Suppressor macrophage treated with lipopolysaccharide for 4 hours (primary cell): ENCODE results near the gene IER5L.
"Not testable (repeated sequence)": the region's sequence is repeated elsewhere in the genome, so short reads cannot be mapped to it uniquely, and the experiment has no call there.

Source experiments
- DNase-seq: peaks from one replicate; pipeline ENCODE4 v3.0.0-alpha.2; 2020

Gene IER5L

DNA sequence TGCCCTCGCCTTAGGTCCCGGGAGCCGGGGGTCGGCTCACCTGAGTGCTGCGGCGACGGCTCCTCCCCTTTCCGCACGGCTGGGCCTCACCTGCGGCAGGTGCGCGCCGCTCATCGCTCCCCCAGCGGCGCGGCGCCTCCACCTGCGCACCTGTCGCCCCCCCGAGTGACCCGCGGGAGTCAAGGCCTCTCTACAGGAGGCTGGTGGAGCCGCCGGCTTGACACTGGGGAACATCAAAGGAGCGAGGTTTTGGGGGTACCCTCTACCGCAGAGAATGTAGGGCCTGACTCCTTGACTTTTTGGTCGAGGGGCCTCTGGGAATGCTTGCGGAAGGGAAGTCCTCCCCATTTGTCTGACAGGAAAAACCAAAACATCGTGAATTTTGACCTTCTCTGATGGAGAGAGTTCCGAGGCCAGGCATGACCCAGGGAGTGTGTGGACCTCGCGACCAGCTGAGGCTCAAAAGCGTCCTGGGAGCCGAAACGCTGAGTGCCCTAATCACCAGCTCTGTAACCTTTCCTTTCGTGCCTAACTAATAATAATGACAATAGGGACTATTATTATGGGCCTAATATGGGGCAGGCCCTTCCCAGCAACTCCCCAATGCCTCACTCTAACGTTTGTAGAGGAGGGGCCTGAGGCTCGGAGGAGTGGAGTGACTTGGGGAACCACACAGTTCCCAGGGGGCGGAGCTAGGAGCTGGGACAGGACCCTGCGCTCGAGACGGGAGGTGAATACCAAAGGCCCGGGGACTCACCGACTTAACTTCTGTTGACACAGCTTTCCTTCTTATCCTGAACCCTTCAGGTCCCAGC, 714 bp upstream of the IER5L start:
- no peak for DNase-seq

DNA sequence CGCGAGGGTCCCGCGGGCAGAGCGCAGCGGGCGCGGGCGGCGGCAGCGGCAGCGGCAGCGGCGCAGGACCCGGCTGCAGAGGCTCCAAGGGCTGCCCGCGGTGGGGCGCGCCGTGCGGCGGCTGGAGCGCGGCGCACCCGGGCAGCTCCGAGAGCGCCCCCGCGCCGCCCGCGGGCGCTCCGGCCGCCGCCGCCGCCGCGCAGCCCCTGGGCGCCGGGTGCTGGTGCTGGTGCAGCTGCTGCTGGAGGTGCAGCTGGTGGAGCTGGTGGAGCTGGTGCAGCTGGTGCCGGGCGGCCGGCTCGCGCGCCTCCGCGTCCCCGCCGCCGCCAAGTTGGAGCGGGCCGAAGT, 644 bp downstream of the IER5L start:
- peak; percentile 54 for DNase-seq

DNA sequence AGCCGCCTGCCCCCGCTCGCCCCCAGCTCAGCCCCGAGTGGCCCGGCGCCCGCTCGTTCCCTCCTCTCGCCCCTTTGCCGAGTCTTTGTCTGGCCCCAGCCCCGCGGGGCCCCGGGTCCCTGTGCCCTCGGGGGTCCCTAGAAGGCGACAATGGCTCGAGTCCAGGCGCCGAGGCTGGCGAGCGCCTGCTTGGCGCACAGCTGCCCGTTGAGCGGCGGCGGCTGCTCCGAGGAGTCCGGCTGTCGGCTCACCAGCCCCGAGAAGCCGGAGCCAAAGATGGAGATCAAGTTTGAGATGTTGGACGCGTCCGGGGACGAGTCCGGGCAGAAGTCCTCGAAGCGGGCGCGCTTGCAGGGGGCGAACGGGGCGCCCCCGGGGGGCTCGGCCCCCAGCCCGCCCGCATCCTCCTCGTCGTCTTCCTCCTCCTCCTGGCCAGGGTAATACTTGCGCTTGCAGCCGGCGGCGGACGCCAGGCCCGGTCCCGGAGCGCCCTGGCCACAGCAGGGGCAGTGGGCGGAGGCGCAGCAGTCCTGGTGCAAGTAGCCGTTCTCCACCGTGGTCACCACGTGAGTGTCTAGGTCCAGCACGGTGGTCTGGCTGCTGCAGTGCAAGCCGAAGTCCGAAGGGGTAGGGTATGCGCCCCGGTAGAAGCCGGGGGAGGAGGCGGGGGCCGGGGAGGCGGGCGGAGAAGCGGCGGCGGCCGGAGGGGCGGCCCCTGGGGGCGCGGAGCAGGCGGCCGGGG, 1.2 kb downstream of the IER5L start:
- DNase-seq: peak; percentile 54

DNA sequence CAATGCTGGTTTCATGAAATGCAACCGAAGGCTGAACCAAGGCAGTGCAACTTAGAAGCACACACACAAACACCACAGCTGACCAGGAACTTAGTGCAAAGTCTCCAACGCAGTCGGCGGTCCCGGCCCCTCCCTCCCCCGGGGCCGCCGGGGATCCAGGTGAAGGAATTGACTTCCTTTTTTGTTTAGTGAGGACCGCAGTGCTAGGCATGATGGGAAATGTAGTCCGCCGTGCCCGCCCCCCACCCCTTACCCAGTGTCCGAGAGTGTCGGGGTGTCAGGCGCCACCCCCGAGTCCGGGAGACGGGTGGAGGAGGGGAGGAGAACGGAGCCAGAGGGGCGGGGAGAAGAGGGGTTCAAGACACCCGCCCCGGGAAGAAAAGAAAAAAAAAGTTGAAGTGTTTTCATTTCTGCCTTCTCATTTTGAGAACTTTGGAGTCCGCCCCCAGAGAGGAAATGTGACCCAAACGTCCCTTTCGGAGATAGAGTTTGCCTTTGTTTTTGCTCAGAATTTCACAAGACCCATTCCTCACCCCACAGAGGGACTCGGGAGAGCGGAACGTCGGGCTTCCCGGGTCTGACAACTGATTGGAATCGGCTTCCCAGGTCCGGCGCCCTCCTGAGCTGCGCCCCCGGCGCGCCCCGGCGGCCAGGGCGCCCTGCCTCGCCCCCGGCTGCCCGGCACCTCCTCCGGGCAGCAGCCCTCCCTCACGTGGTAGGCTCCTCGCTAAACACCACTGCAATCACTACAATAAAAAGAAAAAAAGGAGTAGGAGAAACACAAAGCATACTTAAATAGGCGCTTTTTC, 2.0 kb downstream of the IER5L start:
- DNase-seq: peak; percentile 92

DNA sequence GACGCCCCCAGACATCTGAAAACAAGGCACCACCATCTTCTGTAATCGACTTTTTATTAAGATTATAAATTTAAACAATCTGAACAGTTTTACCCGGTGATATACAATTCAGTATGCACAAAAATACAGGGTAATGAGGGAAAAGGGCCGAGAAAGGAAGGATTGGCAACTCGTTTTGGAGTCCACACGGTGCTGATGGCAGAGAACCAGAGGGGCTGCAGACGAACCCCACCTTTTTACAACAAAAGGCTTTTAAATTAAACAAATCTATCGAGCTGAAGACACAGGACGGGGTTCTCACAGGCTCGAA, 2.6 kb downstream of the IER5L start:
- no peak for DNase-seq

DNA sequence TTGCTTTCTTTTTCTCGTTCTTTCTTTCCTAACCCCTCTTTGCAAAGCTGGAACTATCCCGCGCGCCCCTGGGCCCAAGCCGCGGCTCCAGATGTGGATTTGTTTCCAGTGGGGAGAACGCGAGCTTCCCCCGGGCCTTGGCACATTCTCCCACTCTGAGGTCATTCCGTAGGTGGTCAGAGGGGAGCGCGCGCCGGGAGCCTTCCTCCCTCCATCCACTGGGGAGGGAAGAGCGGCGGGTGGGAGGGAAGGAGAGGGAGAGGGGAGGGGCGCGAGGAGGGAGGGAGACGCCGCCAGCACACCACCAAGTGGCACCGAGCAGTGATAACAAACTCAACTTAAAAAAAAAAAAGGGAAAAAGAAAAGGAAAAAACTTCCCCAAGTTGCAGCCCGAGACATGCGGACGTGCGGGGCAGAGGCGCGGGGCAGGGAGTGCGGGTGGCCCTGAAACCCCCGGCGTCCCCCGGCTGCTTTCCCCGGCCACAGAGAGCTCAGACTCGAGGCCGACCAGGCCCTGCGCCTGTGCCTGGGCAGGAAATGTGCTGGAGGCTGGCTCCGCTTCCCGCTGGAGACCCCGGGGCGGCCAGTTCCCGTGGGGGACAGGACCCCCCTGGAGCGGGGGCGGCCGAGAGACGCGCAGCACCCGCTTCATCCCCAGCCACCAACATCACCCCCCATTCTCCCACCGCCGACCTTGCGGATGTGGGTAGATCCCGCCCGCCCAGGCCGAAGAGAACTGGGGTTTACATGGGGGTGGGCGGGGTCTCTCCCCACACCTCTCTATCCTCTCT, 3.1 kb downstream of the IER5L start:
- DNase-seq: peak; percentile 72

DNA sequence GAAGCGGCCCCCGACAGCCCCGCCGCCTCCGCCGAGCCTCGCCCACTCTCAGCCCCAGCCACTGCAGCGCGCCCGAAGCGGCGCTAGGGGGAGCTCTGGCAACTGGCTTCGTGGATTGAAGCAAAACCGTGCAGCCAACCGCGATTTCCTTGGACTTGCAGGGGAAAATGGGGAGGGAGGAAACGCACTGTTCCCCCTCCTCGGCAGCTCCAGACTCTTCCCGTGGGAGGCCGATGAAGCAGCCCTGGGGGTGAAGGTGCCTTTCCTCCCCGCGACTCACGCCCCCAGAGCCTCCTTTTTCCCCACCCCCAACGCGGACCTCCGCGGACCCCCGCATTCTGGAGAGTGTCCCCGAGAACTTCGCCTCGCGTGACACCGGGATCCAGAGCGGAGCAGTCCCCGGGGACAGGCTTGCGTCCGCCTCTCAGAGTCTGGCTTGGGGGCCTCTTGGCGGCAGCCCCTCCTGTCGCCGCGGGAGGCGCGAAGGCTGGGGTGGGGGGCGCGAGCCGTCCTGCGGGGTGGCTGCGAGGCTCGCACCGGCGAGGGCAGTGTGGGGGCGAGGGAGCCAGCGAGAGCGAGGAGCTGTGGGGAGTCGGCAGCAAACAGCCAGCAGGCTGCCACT, 3.8 kb downstream of the IER5L start:
- DNase-seq: peak; percentile 89

DNA sequence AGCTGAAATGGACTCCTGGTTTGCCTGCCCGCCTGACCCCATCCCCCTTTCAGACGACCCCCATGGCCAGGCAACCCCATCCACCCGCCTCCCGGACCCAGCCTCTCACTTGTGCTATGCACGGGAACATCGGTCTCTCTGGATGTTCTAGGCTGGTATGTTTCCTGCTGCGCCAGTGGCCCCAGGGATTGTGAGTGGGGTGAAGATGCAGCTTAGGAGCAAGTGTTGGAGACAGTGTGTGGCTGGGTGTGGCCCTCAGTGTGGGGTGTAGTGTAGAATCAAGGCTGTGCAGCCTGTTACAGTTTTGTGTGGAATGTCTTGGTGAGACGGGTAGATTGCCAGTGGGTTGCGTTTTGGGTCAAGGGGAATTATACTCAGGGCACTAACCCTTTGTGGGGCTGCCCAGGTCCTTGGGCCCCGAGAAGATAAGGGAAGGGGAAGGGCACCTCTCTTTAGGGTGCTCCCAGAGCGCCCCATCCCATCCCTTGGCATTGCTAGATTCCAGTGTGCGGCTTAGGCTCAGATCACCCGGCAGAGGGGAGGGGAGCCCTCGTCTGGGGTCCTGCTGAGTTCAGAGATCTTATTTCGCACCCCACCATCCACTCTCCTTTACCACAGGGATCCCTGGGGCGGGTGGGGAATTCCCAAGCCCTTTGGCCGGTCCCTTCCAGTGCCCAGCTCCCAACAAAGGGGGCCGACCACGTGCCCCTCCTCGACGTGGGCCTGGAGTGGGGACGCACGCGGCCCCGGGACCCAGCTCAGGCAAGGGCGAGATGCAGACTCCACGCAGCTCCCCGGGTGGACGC, 4.6 kb downstream of the IER5L start:
- DNase-seq: no peak

DNA sequence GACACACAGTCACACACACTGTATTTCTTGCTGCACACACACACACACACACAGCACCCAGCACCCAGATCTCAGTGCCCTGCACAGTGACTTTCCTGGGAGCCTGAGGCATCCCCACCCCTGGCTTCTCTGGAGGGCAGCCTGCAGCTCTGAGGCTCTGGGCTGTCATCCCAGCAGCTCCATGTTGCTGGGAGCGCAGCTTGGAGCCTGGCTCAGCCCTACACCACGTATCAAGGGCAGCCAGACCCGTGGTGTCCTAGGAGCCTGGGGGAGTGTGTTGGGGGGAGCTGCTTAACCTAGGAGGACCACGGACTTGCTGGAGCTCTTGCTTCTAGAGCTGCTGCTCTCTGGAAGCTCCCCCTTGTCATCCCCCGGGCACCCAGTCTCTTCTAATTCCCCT, 5.2 kb downstream of the IER5L start:
- no peak for DNase-seq

DNA sequence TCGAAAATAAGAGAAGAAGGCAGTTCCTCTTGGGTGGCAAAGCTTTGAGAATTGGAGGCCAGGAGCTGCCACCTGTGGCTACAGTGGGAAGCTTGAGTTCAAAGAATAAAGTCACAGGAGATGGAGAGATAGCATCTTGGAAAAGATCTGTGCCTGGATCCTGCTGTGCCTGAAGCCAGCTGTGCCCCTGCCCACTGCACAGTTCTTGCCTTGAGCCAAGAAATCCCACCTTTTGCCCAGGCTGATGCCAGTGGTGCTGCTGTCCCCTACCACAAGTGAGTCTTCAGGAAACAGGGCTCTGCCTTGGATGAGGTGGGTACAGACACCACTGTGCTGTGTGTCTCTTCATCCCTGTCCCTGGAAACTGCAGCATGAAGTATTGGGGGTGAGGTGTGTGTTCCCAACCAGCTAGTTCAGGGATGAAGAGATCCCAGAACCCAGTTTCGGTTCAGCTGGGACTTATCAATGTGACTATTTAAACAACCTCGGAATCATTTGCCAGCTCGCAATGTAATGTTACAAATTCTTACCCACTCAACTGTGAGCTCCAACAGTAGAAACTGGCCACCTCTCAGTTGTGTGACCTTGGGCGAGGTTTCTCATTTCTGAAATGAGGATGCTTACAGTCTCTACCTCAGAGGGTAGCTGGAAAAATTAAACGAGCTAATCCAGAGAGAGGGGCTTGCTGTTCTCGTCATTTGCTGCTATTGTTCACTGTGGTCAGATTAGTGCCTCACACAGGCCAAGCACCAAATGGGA, 5.9 kb downstream of the IER5L start:
- no peak for DNase-seq

DNA sequence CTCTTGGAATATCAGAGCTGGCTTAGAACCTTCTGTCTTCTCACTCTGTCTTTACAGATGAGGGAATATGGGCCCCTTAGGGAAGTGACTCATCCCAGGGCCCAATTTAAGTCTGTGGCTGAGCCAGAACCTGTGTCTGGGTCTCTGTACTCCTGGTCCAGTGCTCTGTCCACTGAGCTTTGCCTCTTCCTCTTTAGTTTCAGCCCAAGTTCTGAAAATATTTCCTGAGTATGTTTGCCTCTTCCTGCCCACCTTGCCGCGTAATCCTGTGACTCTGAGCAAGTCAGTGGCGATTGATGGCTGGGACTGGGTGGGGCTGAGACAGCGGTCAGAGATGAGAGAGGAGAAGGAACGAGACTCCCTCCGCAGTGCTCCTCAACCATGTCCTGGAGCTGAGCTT, 7.8 kb downstream of the IER5L start:
- peak; percentile 22 for DNase-seq

DNA sequence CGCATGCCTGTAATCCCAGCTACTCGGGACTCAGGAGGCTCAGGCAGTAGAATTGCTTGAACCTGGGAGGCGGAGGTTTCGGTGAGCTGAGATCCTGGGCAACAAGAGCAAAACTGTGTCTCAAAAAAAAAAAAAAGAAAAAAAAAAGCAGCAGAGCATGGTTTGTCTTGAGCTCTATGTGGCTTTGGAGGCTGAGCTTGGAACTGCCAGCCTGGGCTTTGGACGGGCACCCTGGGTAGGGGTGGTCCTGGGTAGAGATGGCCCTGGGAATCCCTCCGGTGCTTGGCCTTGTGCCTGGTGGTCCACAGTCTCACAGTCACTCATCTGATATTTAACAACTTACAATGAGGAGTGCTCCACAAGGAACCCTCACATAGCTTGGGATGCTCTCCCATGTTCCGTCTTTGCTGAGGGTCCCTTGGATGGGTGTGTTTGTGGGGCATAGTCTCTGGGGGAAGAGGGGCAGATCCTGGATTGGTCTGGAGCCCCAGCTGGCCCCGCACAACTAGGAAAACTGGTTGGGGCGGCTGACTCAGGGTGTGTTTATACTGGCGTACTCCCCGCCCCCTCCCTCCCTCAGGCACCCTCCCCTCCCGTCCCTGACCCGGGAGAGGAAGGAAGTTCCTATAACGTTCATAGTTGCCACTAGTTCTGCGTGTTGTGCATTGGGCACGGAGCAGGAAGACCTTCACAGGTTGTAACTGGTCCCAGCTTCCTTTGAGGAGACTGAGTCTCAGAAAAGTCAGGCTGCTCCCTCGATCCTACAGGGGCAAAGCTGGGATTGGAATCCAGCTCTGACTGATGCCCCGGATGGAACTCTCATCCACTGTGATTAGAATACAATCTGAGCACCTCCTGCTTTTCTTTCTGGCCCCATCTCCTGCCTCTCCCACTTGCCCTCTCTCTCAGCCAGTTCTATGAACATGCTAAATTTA, 11.2 kb downstream of the IER5L start:
- peak; percentile 76 for DNase-seq

DNA sequence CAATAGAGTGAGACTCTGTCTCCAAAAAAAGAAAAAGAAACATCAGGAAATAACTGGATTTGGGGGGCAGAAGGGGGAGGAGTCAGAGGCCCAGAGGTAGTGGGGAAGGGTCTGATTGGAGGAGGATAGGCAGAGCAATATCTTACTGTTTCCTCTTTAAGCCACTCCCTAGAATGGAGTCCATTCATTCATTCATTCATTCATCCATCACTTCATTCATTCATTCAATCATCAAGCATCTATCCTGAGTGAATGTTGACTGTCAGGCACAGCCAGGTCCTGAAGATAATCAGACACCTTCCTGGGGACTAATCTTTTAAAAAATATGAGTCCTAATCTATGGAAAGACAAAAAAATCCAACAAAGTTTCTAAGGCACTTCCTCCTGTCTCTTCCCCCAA, 12.9 kb downstream of the IER5L start:
- no peak for DNase-seq

DNA sequence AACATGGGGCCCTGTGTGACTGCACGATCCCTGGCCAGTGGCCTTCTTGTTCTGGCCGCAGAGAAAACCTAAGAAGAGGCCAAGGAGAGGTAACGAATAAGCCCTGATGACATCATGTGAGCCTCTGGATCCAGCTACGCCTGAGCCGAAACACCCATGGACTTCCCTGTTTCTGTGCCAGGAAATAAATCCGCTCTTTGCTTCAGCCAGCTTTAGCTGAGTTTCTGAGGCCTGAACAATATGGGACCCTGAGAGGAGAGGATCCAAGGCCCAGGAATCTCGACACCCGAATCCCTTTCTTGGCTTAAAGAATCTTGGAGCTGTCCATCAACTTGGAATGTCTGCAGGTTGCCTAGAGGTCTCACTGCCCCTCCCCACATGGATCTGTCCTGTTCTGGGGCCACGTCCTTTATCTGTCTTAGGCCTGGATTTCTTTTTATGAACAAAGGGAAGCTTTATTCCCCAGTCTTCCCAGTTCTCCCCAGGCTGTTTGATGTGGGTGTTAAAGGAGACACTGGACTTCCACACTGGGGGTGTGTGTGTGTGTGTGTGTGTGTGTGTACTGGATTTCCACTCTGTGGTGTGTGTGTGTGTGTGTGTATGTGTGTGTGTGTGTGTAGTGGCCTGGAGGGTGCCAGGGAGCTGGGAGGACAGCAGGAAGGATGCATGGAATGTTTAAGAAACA, 13.7 kb downstream of the IER5L start:
- DNase-seq: peak; percentile 60

DNA sequence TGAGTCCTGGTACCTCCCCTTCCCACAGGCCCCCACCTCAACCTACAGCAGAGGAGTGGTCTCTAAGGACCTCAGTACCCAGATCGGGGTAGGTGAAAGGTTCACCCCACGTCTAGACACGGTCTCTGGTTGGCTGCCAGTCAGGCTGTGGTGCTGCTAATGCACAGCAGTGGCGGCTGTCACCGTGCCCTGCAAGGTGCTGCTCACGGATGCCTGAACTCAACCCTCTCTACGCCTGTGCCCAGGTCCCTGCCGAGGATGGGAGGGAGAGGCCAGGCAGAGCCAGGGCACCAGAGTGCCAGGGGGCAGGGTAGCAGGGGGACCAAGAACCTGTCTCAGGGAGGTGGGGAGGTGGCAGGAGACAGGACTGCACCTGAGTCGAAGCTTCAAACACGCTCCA, 14.3 kb downstream of the IER5L start:
- no peak for DNase-seq

DNA sequence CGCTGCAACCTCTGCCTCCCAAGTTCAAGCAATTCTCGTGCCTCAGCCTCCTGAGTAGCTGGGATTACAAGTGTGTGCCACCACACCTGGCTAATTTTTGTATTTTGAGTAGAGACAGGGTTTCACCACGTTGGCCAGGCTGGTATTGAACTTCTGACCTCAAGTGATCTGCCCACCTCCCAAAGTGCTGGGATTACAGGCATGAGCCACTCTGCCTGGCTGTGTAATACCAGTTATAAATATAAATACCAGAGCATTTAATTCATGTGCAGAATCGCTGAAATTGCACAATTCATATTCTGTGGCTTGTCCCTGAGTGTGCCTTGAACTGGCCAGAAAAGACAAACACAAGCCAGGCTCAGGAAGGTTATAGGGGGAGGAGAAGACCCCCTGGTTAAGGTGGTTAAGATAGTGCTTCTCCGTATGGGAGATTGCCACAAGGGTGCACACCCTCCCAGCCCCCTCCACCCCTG, 14.8 kb downstream of the IER5L start:
- DNase-seq: not testable (repeated sequence)

DNA sequence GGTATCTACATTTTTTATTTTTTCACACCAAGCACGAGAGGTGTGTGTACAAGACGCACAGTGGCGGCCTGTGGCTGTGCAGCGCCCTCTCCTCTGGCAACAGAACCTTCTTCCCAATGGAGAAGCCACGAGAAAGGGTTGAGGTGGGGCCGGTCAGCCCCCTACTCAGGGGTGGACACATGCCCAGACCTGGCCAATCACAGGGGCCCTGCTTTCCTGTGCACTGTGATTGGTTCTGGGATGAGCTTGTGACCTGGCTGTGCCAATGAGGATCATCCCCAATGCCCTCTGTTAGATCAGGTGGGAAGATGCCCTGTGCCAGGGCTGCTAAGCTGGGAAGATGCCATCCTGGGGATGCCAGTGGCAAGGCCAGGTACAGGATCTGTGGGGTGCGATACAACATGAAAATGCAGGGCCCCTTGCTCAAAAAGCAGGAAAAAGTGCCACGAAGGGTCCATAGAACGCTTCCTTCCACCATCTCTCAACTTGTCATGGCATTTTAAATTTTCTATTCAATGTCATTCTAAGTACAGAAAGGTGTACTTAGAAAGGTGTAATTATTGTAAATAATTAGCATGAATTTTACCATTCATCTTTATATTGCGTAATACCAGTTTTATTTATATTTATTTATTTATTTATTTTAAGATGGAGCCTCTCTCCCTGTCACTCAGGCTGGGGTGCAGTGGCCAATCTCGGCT, 15.4 kb downstream of the IER5L start:
- no peak for DNase-seq

DNA sequence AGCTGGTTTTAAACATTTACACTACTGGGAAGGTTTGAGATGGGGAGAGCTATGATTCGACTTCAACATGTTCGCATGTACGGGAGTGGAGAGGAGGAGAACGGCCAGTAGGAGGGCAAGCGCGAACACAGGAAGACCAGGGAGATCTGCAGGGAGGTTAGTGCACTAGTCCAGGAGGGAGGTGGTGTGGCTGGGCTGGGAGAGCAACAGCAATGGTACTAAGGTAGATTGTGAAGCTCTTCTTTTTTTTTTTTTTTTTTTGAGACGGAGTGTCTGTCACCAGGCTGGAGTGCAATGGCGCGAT, 16.6 kb downstream of the IER5L start:
- no peak for DNase-seq
